ENCODE results near the gene BNC2.

The BNC2 gene

GRCh38 chr9:16414451-16414850 is 456.0 kb downstream of the BNC2 start:
- no peaks in the 10 kb centered on the region for H3K9me3 ChIP-seq (ENCODE audit: control insufficient read depth, insufficient read depth, low read depth, low read length)
- no peaks in the 10 kb centered on the region for H3K36me3 ChIP-seq (ENCODE audit: control insufficient read depth in 2 of 2, insufficient read depth in 1 of 2, low read length in 2 of 2)
- ChIA-PET POLR2A (no interaction called here), CTCF (interaction anchor here (1.9 kb wide), 1 partner anchor 19 kb away, joined by 4 read pairs; no protein-coding TSS in a partner anchor)
- TF ChIP-seq ZEB2 (tag by site-specific recombination; IDR thresholded peaks at IDR 0.05): no peak
- TF ChIP-seq ZNF514 (tag by site-specific recombination; IDR thresholded peaks at IDR 0.05): no peak
- TF ChIP-seq ZNF433 (tag by site-specific recombination; IDR thresholded peaks at IDR 0.05; ENCODE audit: low read depth): no peak
- TF ChIP-seq BCL11A (tag by site-specific recombination; IDR thresholded peaks at IDR 0.05; ENCODE audit: low read depth): no peak
- TF ChIP-seq ZNF501 (tag by site-specific recombination; IDR thresholded peaks at IDR 0.05): no peak
- TF ChIP-seq ZNF335 (tag by site-specific recombination; conservative IDR thresholded peaks at IDR 0.05): no peak
- TF ChIP-seq ZNF121 (tag by site-specific recombination; IDR thresholded peaks at IDR 0.05): no peak
- no peak for TF ChIP-seq ZNF311 (tag by site-specific recombination; IDR thresholded peaks at IDR 0.05; ENCODE audit: borderline replicate concordance)
- no peak for TF ChIP-seq KLF7 (tag by site-specific recombination; IDR thresholded peaks at IDR 0.05; ENCODE audit: borderline replicate concordance)
- TF ChIP-seq SALL2 (tag by site-specific recombination; IDR thresholded peaks at IDR 0.05; ENCODE audit: borderline replicate concordance): no peak
- TF ChIP-seq GLIS1 (tag by site-specific recombination; IDR thresholded peaks at IDR 0.05): no peak
- TF ChIP-seq ZNF211 (tag by site-specific recombination; IDR thresholded peaks at IDR 0.05; ENCODE audit: low read depth): no peak
- no peak for TF ChIP-seq ZNF664 (tag by site-specific recombination; IDR thresholded peaks at IDR 0.05)
- TF ChIP-seq ATF2 (tag by site-specific recombination; IDR thresholded peaks at IDR 0.05; ENCODE audit: low read depth): no peak
- no peak for TF ChIP-seq KLF16 (tag by site-specific recombination; IDR thresholded peaks at IDR 0.05)
- H3K4me1 ChIP-seq (ENCODE audit: control insufficient read depth, insufficient read depth, low read length): peaks cover 6% of the 10 kb centered on the region; the same call in 1 of the 2 replicates
- H3K4me3 ChIP-seq (ENCODE audit: low read depth, low read length): no peak overlapping the region
- no peak overlapping the region for H3K27ac ChIP-seq (ENCODE audit: extremely low read depth, low read depth, low read length)

DNA sequence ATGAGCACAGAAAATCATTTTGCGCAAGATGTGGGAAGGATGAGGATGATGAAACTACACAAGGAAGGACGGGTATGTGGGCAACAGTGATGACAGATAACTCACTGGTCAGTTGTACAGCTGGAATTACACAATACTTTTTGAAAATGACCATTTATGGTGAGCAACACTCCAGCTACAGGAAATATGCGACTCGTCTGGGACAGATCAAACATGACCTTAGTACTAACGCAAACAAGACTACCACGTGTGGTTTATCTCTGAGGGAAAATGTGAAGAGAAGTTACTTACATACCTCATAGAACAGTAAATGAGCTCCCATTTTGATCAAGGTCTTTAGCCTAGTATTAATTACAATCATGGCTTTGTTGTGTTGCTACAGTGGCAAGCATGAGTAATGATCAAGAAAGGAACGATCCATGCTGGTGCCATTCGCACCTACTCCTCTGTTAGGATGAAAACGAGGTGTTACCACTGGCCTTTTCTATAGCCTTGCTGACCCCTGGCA is 456.9 kb downstream of the BNC2 start:
- H3K9me3 ChIP-seq (ENCODE audit: control insufficient read depth, insufficient read depth, low read depth, low read length): no peaks in the 10 kb centered on the region
- no peak overlapping the region for H3K4me3 ChIP-seq (ENCODE audit: low read depth, low read length)
- ChIA-PET POLR2A (no interaction called here), CTCF (no interaction called here)
- H3K27ac ChIP-seq (ENCODE audit: extremely low read depth, low read depth, low read length): no peak overlapping the region
- H3K4me1 ChIP-seq (ENCODE audit: control insufficient read depth, insufficient read depth, low read length): peaks cover 6% of the 10 kb centered on the region; the same call in 1 of the 2 replicates
- H3K36me3 ChIP-seq (ENCODE audit: control insufficient read depth in 2 of 2, insufficient read depth in 1 of 2, low read length in 2 of 2): no peaks in the 10 kb centered on the region
- no peak for TF ChIP-seq ZBTB7A (tag by site-specific recombination; IDR thresholded peaks at IDR 0.05; ENCODE audit: low read depth)
- no peak for TF ChIP-seq ZBTB10 (tag by site-specific recombination; IDR thresholded peaks at IDR 0.05)
- no peak for TF ChIP-seq PATZ1 (tag by site-specific recombination; IDR thresholded peaks at IDR 0.05)
- no peak for TF ChIP-seq ZNF629 (tag by site-specific recombination; IDR thresholded peaks at IDR 0.05)
- TF ChIP-seq, protein P1, sequence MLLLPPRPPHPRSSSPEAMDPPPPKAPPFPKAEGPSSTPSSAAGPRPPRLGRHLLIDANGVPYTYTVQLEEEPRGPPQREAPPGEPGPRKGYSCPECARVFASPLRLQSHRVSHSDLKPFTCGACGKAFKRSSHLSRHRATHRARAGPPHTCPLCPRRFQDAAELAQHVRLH (tag by site-specific recombination; IDR thresholded peaks at IDR 0.05): no peak
- no peak for TF ChIP-seq ZNF518A (tag by site-specific recombination; conservative IDR thresholded peaks at IDR 0.05; ENCODE audit: low read depth)
- TF ChIP-seq ZNF23 (tag by site-specific recombination; IDR thresholded peaks at IDR 0.05; ENCODE audit: borderline replicate concordance): no peak
- TF ChIP-seq ZNF560 (tag by site-specific recombination; IDR thresholded peaks at IDR 0.05; ENCODE audit: borderline replicate concordance): no peak
- TF ChIP-seq WT1 (tag by site-specific recombination; IDR thresholded peaks at IDR 0.05): no peak
- TF ChIP-seq RBAK (tag by site-specific recombination; IDR thresholded peaks at IDR 0.05): no peak

Data from HEK293 (cell line).